ENCODE data around the gene PAXX.
"Not testable (repeated sequence)": the region's sequence is repeated elsewhere in the genome, so short reads cannot be mapped to it uniquely, and the experiment has no call there.

GRCh38 chr9:137004285-137004684, 12.1 kb downstream of the PAXX start:
- not testable (repeated sequence) for TF ChIP-seq CTCF (IDR thresholded peaks at IDR 0.05; ENCODE audit: insufficient read depth, low read length, poor library complexity, severe bottlenecking); EZH2phosphoT487 (conservative IDR thresholded peaks at IDR 0.05; ENCODE audit: low read length)
